Retina (tissue), 1 donor: ENCODE results near the gene OR52R1.
"Not testable (repeated sequence)": the region's sequence is repeated elsewhere in the genome, so short reads cannot be mapped to it uniquely, and the experiment has no call there.

Experiments used
- DNase-seq: peaks from one replicate; pipeline ENCODE4 v3.0.0-alpha.2; 2016

Gene OR52R1

DNA sequence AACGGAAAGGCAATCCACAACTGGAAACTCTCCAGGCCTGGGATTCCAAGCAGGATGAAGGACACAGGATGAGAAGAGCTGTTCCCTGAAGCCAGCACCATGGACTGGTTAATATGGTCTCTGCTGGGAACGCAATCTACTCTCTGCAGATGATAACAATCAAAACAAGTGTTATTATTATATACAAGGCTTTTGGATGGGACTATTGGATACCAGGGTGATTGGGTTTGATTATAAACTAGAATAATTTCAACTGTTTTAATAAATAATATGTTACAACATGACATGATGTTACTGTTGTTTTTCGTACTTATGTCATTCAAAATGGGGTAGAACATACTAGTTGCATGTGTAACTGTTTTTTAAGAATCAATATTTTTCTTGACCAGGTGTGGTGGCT lies at the start of gene OR52R1:
Gene OR52R1, minus strand, starts transcription at position 101 of the 400 bp plus-strand sequence. Its CDS starts 0 bp downstream, at position 101.
- no peak for DNase-seq

DNA sequence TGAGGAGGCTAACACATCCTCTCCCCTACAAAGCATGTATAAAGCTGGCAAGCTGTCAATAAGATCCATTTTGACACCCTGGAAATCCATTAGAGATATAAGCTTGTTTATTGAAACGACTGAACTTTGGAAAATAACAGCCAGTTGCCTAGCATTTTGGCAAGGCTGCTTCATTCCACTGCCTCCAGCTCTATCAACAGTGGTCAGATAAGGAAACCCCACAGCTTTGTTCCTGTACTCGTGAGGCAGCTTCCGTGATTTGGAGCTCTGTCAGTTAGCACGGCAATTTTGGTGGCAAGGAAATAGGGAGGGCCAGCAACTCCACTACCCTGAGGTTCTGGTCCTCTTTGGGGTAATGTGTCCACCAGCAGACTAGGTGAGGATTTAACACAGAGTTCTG lies 46.9 kb upstream of the OR52R1 start:
- DNase-seq = no peak

DNA sequence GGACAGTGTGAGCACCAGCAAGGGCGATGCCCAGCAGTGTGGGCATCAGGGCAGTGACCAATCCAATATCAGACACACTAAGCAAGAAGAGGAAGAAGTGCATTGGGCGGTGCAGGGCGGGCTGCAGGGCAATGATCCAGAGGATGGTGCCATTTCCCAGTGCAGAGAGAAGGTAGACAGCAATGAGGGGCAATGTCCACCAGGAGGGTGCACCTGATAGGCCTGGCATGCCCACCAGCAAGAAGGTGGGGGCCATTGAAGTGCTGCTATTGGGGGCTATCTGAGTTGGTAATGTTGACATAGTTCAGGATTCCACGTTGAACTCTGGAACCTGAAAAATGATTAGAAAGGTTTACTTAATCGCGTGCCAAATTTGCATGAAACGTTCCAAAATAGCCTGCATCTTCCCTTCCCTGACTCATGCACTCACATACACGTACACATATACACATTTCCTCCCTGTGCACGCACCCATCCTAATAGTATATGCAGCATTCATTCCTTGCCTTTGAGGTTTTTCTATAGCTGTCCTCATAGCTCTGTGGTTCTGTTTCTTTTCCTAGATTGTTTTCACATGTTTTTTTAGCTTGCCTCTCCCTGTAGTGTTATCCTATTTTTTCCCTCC lies 44.8 kb upstream of the OR52R1 start, which contains the start of gene OR51S1:
Gene OR51S1, minus strand, starts transcription at position 301 of the 625 bp plus-strand sequence. Its CDS starts 0 bp downstream, at position 301.
- DNase-seq = no peak

DNA sequence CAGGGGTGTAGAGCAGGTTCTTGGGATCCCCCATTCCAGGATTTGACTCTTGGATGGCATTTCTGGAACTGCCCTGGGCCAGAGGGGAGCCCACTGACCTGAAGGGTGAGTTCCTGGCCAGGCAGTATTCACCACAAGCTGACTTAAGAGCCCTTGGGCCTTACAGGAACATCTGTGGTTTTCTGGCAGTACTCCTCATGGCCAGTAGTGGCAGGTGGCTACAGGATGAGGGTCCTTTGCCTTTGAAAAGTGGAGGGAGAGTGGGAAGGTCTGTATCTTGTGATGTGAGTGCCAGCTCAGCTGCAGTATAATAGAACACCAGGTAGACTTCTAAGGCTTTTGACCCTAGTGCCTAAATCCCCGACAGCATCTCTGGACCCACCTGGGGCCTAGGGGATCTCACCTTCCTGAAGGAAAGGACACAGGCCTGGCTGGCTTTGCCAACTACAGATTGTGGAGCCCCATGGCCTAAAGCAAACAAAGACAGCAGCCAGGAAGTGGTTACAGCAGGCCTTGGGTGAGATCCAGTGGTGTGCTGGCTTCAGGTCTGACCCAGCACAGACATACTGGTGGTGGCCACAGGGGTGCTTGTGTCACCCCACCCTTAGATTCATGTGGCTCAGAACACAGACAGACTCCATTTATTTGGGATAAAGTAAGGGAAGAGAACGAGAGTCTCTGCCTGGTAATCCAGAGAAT lies 35.8 kb upstream of the OR52R1 start:
- DNase-seq = no peak

DNA sequence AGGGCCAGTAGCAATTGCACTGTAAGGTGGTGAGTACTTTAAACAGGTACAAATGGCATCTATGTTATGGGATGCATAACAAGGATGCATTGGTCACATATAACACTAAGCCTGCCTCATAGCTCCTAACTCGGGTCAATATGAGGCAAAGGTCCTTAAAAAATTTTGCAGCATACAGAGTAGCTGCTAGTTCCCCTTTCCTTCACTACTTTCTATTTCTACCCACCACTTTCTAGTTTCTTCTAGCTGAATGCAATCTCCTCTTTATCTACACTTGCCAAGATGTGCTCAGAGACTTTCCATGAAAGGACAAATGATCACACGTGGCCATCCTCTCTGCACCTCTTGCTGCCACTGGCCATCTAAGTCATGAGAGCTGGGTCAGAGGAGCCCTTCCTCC lies 26.7 kb upstream of the OR52R1 start:
- DNase-seq = no peak

GRCh38 chr11:4830346-4830745 lies 26.2 kb upstream of the OR52R1 start:
- no peak for DNase-seq

DNA sequence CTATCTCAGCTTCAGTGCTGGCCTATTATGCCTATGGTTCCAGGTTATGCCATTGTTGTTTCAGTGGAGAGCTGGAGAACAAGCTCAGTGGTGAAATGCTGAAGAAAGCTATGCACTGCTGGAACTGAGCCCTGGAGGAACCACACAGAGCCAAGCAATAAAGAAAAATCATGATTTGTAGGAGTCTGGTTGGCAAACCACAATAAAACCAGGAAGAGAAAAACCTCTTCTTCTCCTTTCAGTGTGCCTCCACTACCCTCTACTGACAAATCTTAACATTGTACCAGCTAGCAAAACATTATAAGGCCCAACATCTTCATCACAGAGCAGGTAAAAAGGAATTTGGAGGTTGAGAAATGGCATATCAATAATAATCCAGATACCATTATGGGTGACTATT lies 22.2 kb upstream of the OR52R1 start:
- DNase-seq = no peak

- no peak for DNase-seq
These were observed 21.0 kb upstream of the OR52R1 start for GRCh38 chr11:4825132-4825531.

DNA sequence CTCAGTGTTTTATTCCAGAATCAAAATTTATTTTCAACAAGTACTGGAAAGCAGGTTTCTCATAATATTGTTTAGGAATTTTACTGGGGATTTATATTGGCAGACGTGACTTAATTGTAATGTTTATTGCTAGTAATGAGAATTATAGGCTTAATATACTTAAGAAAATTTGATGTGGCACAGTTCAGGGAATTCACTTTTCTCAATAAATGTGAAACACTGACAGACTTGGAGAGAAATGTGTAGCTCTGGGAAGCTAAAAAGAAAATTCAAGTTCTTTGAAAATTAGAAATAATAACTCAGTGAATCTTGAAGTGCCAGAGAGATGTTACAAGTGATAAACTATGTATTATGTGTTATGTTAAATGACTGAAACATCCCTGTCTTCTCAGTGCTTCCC lies 16.8 kb upstream of the OR52R1 start, which contains the start of gene OR51F2:
Gene OR51F2, plus strand, starts transcription at position 301 of the 400 bp plus-strand sequence. CDS start 101 bp downstream, outside the sequence.
- DNase-seq = no peak

- no peak for DNase-seq
These were observed 5.1 kb upstream of the OR52R1 start for GRCh38 chr11:4809246-4809645.

- DNase-seq = no peak
These were observed 4.3 kb upstream of the OR52R1 start for GRCh38 chr11:4808476-4808875.

- not testable (repeated sequence) for DNase-seq
These were observed 2.9 kb downstream of the OR52R1 start for GRCh38 chr11:4801316-4801715.

- DNase-seq = no peak
These were observed 5.6 kb downstream of the OR52R1 start for GRCh38 chr11:4798427-4799183.

DNA sequence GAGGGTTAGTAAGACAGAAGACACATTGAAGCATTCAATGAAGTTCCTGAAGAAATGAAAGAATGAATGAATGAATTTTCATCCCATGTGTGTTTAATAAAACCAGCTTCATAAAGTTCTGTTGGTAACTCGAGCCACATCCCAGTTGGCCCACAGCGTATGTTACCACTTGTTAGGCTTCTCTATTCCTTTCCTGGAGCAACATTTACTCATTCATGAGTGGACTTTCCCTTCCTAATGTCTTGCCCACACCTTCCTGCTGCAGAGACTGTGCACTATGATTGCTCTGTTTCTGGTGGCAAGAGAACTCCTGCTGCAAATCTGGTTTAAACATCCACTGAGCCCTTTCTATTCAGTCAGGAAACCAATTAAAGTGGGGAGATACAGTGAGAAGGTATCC lies 7.0 kb downstream of the OR52R1 start:
- DNase-seq = no peak

- DNase-seq = no peak
These were observed 21.7 kb downstream of the OR52R1 start for GRCh38 chr11:4782454-4782853.

DNA sequence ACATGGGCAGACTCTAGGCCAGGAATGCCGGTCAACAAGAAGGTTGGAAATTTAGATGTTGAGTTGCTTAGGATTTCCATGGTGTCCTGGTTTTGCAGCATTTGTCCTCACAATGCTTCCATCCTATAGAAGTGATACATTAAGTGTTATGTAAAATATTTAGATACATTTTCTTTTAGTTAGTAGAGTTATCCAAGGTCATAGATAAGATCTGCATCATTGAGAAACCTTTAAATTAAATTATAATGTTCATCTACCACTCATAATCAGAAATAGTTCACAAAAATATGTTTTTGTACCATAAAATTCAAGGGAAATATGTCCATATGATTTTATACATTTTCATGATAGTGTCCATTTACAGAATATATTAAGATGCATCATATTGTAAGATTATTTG lies 34.3 kb downstream of the OR52R1 start, which contains the start of gene OR51F1:
Gene OR51F1, minus strand, starts transcription at position 101 of the 400 bp plus-strand sequence. Its CDS starts 0 bp downstream, at position 101.
- DNase-seq = no peak

DNA sequence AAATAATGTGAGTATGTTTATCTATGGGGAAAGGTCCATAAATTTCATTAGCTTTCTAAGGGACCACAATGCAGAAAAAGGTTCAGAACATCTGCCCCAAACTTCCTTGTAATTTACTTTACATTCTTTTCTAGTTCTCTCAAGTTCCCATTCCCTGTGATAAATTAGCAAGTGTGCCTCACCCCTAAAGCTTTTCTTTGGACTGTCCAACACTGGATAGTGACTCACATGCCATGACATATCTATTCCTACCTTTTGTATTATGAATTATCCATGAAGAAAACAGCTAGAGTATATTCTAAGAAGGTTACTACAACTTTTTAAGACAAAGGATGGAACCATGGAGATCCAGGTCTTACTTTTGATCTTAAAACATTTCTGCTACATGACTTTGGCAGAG lies 36.1 kb downstream of the OR52R1 start:
- DNase-seq = no peak

DNA sequence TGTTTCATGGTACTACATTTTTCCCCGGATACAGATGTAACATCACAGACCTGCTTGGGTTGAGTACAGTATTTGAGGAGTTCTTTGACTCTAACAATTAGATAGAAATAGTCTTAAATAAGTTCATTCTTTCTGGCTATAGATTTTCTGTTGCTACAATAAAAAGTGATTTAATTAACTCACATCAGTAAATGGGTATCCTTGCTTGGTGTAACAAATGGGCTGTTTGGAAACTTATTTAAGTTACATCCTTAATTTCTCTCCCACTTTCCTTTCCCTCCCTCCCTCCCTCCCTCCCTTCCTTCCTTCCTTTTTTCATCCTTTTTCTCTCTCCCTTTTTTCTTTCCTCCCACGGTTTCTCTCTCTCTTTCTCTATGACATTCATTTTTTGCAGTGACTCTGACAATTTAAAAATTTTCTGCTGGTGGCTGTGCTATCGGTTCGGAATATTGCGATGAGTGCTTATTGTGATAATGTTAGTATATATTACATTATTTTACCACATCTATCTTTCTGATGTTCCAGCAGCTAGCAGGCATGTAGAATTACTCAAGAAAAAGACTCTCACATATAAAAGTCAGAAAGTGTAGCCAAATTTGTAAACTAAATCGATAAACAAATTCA lies 37.6 kb downstream of the OR52R1 start:
- no peak for DNase-seq

GRCh38 chr11:4763096-4763495 lies 41.1 kb downstream of the OR52R1 start:
- no peak for DNase-seq
